Caco-2 (cell line): ENCODE measurements around the gene FAM174C. TPM values are rescaled to one million over a fixed set of nuclear protein-coding genes. Genes with fewer than 3 reads are reported as not detected.

Source experiments
- BruUV-seq: library from RNA; stranded (reverse); fragments of 400-500 nt; replicated peaks from 2 replicates; lab custom pipeline; 2021; lab: Mats Ljungman, UMichigan
- CTCF ChIA-PET: fragments of 300-600 bp; sonication (Branson Sonifier 250); formaldehyde crosslinking; loops from one replicate; lab custom pipeline; 2022; ENCODE audit warnings: antibody characterized with exemption; lab: Charles Lee
- POLR2A ChIA-PET: fragments of 300-600 bp; sonication (Branson Sonifier 250); formaldehyde crosslinking; loops from one replicate; lab custom pipeline; 2022; ENCODE audit warnings: antibody characterized with exemption; lab: Charles Lee
- DNase-seq, 2 experiments: peaks; one replicate each; pipeline versions ENCODE4 v3.0.0 to v3.0.0-alpha.2; 2020 to 2022
- H3K27me3 ChIP-seq: replicated peaks from 2 replicates; pipeline ENCODE4 v1.6.0; 2011; ENCODE audit warnings: low read length; ENCODE audit not compliant: control insufficient read depth, insufficient read depth
- H3K36me3 ChIP-seq: 2 replicates; pipeline ENCODE4 v1.5.1; 2011; ENCODE audit warnings: low read length; ENCODE audit not compliant: control insufficient read depth, insufficient read depth
- H3K4me1 ChIP-seq: fragments of 250-450 bp; sonication (Bioruptor Pico); 2 replicates; pipeline ENCODE4 v1.5.1; 2020; ENCODE audit warnings: mild to moderate bottlenecking
- H3K4me3 ChIP-seq: 2 replicates; pipeline ENCODE4 v1.5.1; 2011; ENCODE audit warnings: low read depth, mild to moderate bottlenecking, control low read depth, low read length
- H3K9me3 ChIP-seq: fragments of 250-450 bp; sonication (Bioruptor Pico); 2 replicates; pipeline ENCODE4 v1.5.1; 2020; ENCODE audit warnings: mild to moderate bottlenecking, moderate library complexity
- H3K27ac Mint-ChIP-seq: one replicate; pipeline ENCODE4 v1.8.0; 2022; ENCODE audit warnings: mixed read lengths; ENCODE audit not compliant: unreplicated experiment
- H3K27me3 Mint-ChIP-seq: one replicate; pipeline ENCODE4 v1.8.0; 2022; ENCODE audit warnings: mixed read lengths; ENCODE audit not compliant: insufficient read depth, unreplicated experiment
- H3K36me3 Mint-ChIP-seq: one replicate; pipeline ENCODE4 v1.8.0; 2022; ENCODE audit warnings: mild to moderate bottlenecking, mixed read lengths; ENCODE audit not compliant: insufficient read depth, unreplicated experiment
- H3K4me1 Mint-ChIP-seq: one replicate; pipeline ENCODE4 v1.8.0; 2022; ENCODE audit warnings: low read depth, mixed read lengths; ENCODE audit not compliant: unreplicated experiment
- H3K4me3 Mint-ChIP-seq: one replicate; pipeline ENCODE4 v1.8.0; 2022; ENCODE audit warnings: mild to moderate bottlenecking, moderate library complexity, mixed read lengths; ENCODE audit not compliant: unreplicated experiment
- H3K9me3 Mint-ChIP-seq: one replicate; pipeline ENCODE4 v1.8.0; 2022; ENCODE audit warnings: mixed read lengths; ENCODE audit not compliant: unreplicated experiment
- intact Hi-C: fragments of 100-400 bp; cut with micrococcal nuclease; formaldehyde crosslinking; loops from one replicate; pipeline ENCODE4 v1.10.0; 2022; ENCODE audit not compliant: unreplicated experiment
- total RNA-seq: library from RNA; stranded (reverse); gene quantifications from 2 replicates; pipeline ENCODE4 v1.2.3, GENCODE V29; 2022
- TF ChIP-seq, protein P1 (sequence below), 2 experiments: fragments of 200-600 bp in 1 of 2; IDR thresholded peaks; 1 replicate in 1 of 2; 2 replicates in 1 of 2; pipeline versions ENCODE4 v1.5.1 to v1.8.0; 2011 to 2022; ENCODE audit warnings: antibody characterized with exemption in 1 of 2, control low read depth in 1 of 2, inconsistent platforms in 1 of 2, low read depth in 1 of 2, low read length in 1 of 2, mild to moderate bottlenecking in 1 of 2, moderate library complexity in 1 of 2; ENCODE audit not compliant: insufficient read depth in 1 of 2, severe bottlenecking in 1 of 2, unreplicated experiment in 1 of 2

The FAM174C gene
- total RNA-seq, 1 experiment from 2014 or later, result 51.0 TPM

DNA sequence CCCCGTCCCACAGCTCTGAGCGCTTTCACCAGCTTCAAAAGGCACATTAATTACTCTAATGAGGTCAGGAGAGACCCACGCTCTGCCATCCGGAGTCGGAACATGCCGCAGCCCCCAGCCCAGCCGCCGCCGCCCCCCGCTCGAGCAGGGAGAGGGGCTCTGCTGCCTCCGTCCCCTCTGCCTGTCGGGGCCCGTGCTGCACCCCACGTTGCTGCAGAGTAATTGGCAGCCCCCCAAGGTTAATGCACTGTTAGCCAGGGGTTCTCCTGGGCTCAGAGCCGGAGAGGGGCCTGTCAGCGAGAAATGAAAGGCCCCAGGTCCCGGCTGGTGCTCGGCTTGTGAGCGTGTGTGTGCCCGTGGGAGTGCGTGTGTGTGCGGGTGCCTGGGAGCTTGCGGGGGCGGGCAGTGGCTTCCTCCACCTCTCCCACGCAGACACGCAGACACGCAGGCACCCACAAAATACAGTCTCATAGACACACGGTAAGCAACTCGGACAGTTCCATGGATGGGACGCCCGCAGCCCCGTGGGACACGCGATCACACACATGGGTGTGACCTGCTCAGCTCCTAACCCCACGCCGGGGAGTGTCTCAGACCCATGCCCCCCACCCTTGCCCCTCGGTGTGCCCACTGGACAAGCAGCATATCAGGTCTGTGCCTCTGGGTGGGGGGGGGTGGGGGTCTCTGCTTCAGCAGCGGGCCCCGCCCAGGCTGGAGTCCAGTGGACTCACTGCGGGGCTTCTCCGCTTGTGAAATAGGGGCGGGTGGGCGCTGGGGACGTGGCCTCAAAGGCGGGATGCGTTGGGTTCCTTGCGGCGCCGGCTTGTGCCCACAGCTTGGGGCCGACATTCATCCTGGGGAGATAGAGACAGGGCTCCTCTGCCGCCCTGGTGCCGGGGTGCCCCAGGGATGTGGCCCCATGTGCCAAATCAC lies 5.6 kb downstream of the FAM174C start:
- Mint-ChIP-seq H3K36me3 (peaks cover 37% of the 10 kb centered on the region), H3K4me1 (peaks cover 24% of the 10 kb centered on the region), H3K4me3 (no peak overlapping the region), H3K9me3 (no peaks in the 10 kb centered on the region), H3K27ac (peak overlapping the region; percentile 12), H3K27me3 (no peaks in the 10 kb centered on the region)
- TF ChIP-seq, protein P1, sequence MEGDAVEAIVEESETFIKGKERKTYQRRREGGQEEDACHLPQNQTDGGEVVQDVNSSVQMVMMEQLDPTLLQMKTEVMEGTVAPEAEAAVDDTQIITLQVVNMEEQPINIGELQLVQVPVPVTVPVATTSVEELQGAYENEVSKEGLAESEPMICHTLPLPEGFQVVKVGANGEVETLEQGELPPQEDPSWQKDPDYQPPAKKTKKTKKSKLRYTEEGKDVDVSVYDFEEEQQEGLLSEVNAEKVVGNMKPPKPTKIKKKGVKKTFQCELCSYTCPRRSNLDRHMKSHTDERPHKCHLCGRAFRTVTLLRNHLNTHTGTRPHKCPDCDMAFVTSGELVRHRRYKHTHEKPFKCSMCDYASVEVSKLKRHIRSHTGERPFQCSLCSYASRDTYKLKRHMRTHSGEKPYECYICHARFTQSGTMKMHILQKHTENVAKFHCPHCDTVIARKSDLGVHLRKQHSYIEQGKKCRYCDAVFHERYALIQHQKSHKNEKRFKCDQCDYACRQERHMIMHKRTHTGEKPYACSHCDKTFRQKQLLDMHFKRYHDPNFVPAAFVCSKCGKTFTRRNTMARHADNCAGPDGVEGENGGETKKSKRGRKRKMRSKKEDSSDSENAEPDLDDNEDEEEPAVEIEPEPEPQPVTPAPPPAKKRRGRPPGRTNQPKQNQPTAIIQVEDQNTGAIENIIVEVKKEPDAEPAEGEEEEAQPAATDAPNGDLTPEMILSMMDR (IDR thresholded peaks at IDR 0.05; ENCODE audit: insufficient read depth in 1 of 2, low read depth in 1 of 2, low read length in 1 of 2, severe bottlenecking in 1 of 2, unreplicated experiment in 1 of 2), result no peak
- no peak for DNase-seq
- Histone ChIP-seq H3K27me3 (no peaks in the 10 kb centered on the region), H3K36me3 (peaks cover 3% of the 10 kb centered on the region), H3K9me3 (no peaks in the 10 kb centered on the region), H3K4me1 (peaks cover 34% of the 10 kb centered on the region), H3K4me3 (no peak overlapping the region)
- ChIA-PET POLR2A (no interaction called here), CTCF (interaction anchor here (1.3 kb wide), 1 partner anchor 23 kb away, joined by 3 read pairs; no protein-coding TSS in a partner anchor)
- BruUV-seq, result no TSS peak
- intact Hi-C loops, result no loop called here

DNA sequence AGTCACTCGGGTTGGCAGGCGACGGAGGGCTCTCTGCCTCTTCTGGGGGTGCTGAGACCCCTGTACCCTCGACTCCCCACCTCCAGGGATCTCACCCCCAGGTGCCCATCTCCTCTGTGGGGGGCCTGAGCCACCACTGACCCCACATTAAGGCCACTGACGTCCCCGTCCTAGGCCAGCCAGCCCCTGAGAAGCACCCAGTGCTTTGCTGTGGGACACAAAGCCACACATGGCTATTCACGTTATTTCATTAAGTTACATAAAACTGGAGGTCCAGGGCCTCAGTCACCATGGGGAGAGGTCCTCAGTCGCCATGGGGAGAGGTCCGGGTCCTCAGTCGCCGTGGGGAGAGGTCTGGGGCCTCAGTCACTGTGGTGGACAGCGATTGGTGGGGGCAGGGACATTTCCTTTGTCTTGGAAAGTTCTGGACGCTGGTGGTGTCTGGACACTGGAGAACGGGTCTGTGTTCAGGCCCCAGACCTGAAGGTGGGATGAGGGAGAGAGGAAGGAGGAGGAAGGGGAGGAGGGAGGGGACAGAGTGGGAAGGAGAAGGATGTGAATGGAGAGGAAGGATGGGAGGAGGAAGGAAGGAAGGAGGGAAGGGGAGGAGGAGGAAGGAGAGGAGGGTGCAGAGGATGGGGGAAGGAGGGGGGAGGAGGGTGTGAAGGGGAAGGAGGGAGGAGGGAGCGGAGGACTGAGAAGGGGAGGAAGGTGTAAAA lies 6.4 kb downstream of the FAM174C start:
- POLR2A ChIA-PET, result no interaction called here
- H3K36me3 Mint-ChIP-seq, result peaks cover 29% of the 10 kb centered on the region
- no peaks in the 10 kb centered on the region for H3K27me3 Mint-ChIP-seq
- Histone ChIP-seq H3K4me3 (no peak overlapping the region), H3K36me3 (peaks cover 3% of the 10 kb centered on the region), H3K4me1 (peaks cover 30% of the 10 kb centered on the region), H3K27me3 (no peaks in the 10 kb centered on the region), H3K9me3 (no peaks in the 10 kb centered on the region)
- no peak for DNase-seq
- peak overlapping the region; percentile 19 for H3K4me3 Mint-ChIP-seq
- H3K9me3 Mint-ChIP-seq, result no peaks in the 10 kb centered on the region
- no peak overlapping the region for H3K27ac Mint-ChIP-seq
- intact Hi-C loops, result no loop called here
- CTCF ChIA-PET, result no interaction called here
- H3K4me1 Mint-ChIP-seq, result peaks cover 21% of the 10 kb centered on the region
- TF ChIP-seq, protein P1 (IDR thresholded peaks at IDR 0.05; ENCODE audit: insufficient read depth in 1 of 2, low read depth in 1 of 2, low read length in 1 of 2, severe bottlenecking in 1 of 2, unreplicated experiment in 1 of 2), result no peak
- no TSS peak for BruUV-seq

DNA sequence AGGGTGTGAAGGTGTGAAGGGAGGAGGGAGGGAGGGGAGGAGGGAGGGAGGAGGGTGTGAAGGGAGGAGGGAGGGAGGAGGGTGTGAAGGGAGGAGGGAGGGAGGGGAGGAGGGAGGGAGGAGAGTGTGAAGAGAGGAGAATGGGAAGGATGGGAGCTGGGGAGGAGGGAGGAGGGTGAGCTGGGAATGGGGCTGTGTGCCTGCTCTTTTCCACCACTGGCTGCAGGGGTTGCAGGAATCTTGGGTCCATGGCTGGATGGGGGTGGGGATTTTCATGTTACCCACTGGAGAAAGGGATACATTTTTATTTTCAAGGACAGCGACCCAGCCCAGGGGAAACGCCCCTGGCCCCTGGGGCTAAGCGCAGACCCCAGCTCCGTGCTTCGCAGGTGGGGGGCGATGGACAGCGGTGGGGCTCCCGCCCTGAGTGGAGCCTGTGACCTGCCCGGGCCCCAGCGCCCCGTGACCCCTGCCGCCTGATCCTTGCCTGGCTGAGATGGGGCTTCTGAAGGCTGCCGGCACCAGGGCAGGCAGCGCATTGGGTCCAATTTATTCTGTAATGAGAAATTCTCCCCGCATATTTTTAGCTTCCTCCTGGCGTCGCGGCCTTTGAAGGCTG lies 7.4 kb downstream of the FAM174C start:
- ChIA-PET CTCF (no interaction called here), POLR2A (no interaction called here)
- intact Hi-C loops, result no loop called here
- TF ChIP-seq, protein P1 (IDR thresholded peaks at IDR 0.05; ENCODE audit: insufficient read depth in 1 of 2, low read depth in 1 of 2, low read length in 1 of 2, severe bottlenecking in 1 of 2, unreplicated experiment in 1 of 2), result no peak
- Mint-ChIP-seq H3K4me3 (no peak overlapping the region), H3K27ac (no peak overlapping the region), H3K4me1 (peaks cover 18% of the 10 kb centered on the region), H3K36me3 (peaks cover 27% of the 10 kb centered on the region), H3K27me3 (no peaks in the 10 kb centered on the region), H3K9me3 (no peaks in the 10 kb centered on the region)
- Histone ChIP-seq H3K4me1 (peaks cover 39% of the 10 kb centered on the region), H3K9me3 (no peaks in the 10 kb centered on the region), H3K27me3 (no peaks in the 10 kb centered on the region), H3K36me3 (peaks cover 3% of the 10 kb centered on the region), H3K4me3 (no peak overlapping the region)
- BruUV-seq, result no TSS peak
- no peak for DNase-seq
